ENCODE results near the gene GPD1L. TPM values are rescaled to one million over a fixed set of nuclear protein-coding genes. Genes with fewer than 3 reads are reported as not detected.
A peak's percentile ranks its signal among the peaks of the same experiment; 100 is the strongest.
"Not testable (repeated sequence)": the region's sequence is repeated elsewhere in the genome, so short reads cannot be mapped to it uniquely, and the experiment has no call there.

The GPD1L gene
- total RNA-seq, 1 donor from 2014 or later, result 16.6 TPM

- peaks cover 61% of the 10 kb centered on the region for H3K4me1 Mint-ChIP-seq (ENCODE audit: low read depth)
- peaks cover 17% of the 10 kb centered on the region for H3K36me3 Mint-ChIP-seq (ENCODE audit: low read depth)
- no peak for DNase-seq (ENCODE audit: low spot score)
- no peak overlapping the region for H3K4me3 Mint-ChIP-seq
- H3K27me3 Mint-ChIP-seq (ENCODE audit: insufficient read depth), result no peaks in the 10 kb centered on the region
- H3K9me3 Mint-ChIP-seq, result peaks cover 7% of the 10 kb centered on the region
- intact Hi-C loops (cut with micrococcal nuclease), result loop anchor here (5.0 to 10.0 kb wide), 4 partner anchors 187 to 1005 kb away; partner anchors contain the start of gene CMTM6
- H3K27ac Mint-ChIP-seq, result no peak overlapping the region
Measured at GRCh38 chr3:32110233-32110760, 3.9 kb downstream of the GPD1L start.

- intact Hi-C loops (cut with micrococcal nuclease), result loop anchor here (5.0 to 10.0 kb wide), 4 partner anchors 186 to 1007 kb away; partner anchors contain the start of gene CMTM6
- H3K4me3 Mint-ChIP-seq, result no peak overlapping the region
- H3K9me3 Mint-ChIP-seq, result peaks cover 8% of the 10 kb centered on the region
- H3K4me1 Mint-ChIP-seq (ENCODE audit: low read depth), result peaks cover 55% of the 10 kb centered on the region
- peaks cover 21% of the 10 kb centered on the region for H3K36me3 Mint-ChIP-seq (ENCODE audit: low read depth)
- no peak for DNase-seq (ENCODE audit: low spot score)
- no peaks in the 10 kb centered on the region for H3K27me3 Mint-ChIP-seq (ENCODE audit: insufficient read depth)
- no peak overlapping the region for H3K27ac Mint-ChIP-seq
Measured at GRCh38 chr3:32111560-32111959, 5.1 kb downstream of the GPD1L start.

DNA sequence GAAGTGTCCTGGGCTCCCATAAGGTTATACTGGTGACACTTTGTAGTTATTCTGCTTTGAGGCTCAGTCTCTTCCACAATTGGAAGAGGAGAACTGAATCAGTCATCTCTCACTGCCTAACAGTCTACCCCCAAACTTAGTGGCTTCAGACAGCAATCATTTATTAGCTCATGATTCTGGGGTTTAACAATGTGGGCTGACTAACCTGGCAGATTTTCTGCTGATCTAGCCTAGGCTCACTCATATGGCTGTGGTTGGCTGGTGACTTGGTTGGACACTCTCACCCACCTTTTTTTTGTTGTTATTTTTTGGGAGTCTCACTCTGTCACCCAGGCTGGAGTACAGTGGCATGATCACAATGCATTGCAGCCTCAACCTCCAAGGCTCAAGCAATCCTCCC lies 7.1 kb downstream of the GPD1L start:
- intact Hi-C loops (cut with micrococcal nuclease), result loop anchor here (5.0 to 10.0 kb wide), 4 partner anchors 184 to 1009 kb away; partner anchors contain the start of gene CMTM6
- DNase-seq (ENCODE audit: low spot score), result no peak
- H3K27me3 Mint-ChIP-seq (ENCODE audit: insufficient read depth), result no peaks in the 10 kb centered on the region
- no peak overlapping the region for H3K27ac Mint-ChIP-seq
- H3K36me3 Mint-ChIP-seq (ENCODE audit: low read depth), result peaks cover 16% of the 10 kb centered on the region
- H3K4me3 Mint-ChIP-seq, result no peak overlapping the region
- H3K4me1 Mint-ChIP-seq (ENCODE audit: low read depth), result peaks cover 44% of the 10 kb centered on the region
- H3K9me3 Mint-ChIP-seq, result peaks cover 8% of the 10 kb centered on the region

GRCh38 chr3:32113981-32114545 lies 7.6 kb downstream of the GPD1L start:
- Mint-ChIP-seq H3K4me1 (ENCODE audit: low read depth) (peaks cover 45% of the 10 kb centered on the region), H3K4me3 (peak overlapping the region; percentile 83)

GRCh38 chr3:32114546-32115386 lies 8.3 kb downstream of the GPD1L start:
- not testable (repeated sequence) for H3K9me3 Mint-ChIP-seq; H3K27me3 Mint-ChIP-seq (ENCODE audit: insufficient read depth)
- intact Hi-C loops (cut with micrococcal nuclease), result loop anchor here (1.0 to 10.0 kb wide), 9 partner anchors 8 to 1010 kb away; partner anchors contain the start of genes CMTM6, CMTM8, GPD1L and OSBPL10
- H3K36me3 Mint-ChIP-seq (ENCODE audit: low read depth), result peaks cover 13% of the 10 kb centered on the region
- DNase-seq (ENCODE audit: low spot score), result peak; percentile 76
- peak overlapping the region; percentile 94 for H3K27ac Mint-ChIP-seq
- H3K4me3 Mint-ChIP-seq, result peak overlapping the region; percentile 83
- peaks cover 45% of the 10 kb centered on the region for H3K4me1 Mint-ChIP-seq (ENCODE audit: low read depth)

More at GRCh38 chr3:32113981-32114545, 7.6 kb downstream of the GPD1L start:
- DNase-seq (ENCODE audit: low spot score), result no peak
- Mint-ChIP-seq H3K27ac (peak overlapping the region; percentile 94), H3K27me3 (ENCODE audit: insufficient read depth) (no peaks in the 10 kb centered on the region), H3K9me3 (peaks cover 8% of the 10 kb centered on the region), H3K36me3 (ENCODE audit: low read depth) (peaks cover 16% of the 10 kb centered on the region)
- intact Hi-C loops (cut with micrococcal nuclease), result loop anchor here (1.0 to 10.0 kb wide), 9 partner anchors 8 to 1009 kb away; partner anchors contain the start of genes CMTM6, CMTM8, GPD1L and OSBPL10

DNA sequence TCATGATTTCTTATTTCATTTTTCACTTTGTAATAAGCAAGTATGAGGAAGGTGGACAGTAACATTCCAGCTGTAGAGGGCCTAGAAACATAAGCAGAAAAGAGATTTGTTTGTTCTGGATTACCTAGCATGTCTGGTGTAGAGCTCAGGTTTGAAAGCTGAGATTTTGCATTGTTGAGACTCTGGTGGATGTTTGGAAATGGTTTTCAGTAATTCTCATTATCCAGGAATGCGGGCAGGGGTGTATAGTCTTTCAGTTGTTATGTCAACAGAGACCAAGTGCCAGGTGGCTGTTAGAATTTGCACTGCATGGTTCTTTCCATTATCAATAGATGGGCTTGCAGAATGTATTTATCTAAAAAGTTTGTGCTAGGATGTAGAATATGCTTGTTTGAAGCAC lies 10.9 kb downstream of the GPD1L start:
- Mint-ChIP-seq H3K27ac (no peak overlapping the region), H3K27me3 (ENCODE audit: insufficient read depth) (no peaks in the 10 kb centered on the region), H3K9me3 (peaks cover 8% of the 10 kb centered on the region), H3K4me1 (ENCODE audit: low read depth) (peaks cover 34% of the 10 kb centered on the region), H3K4me3 (no peak overlapping the region), H3K36me3 (ENCODE audit: low read depth) (peaks cover 11% of the 10 kb centered on the region)
- intact Hi-C loops (cut with micrococcal nuclease), result loop anchor here (10.0 kb wide), 2 partner anchors 483 to 1013 kb away; no protein-coding TSS in a partner anchor
- no peak for DNase-seq (ENCODE audit: low spot score)

- no peak for DNase-seq (ENCODE audit: low spot score)
- Mint-ChIP-seq H3K9me3 (peaks cover 8% of the 10 kb centered on the region), H3K4me1 (ENCODE audit: low read depth) (peaks cover 28% of the 10 kb centered on the region), H3K36me3 (ENCODE audit: low read depth) (peaks cover 11% of the 10 kb centered on the region), H3K27me3 (ENCODE audit: insufficient read depth) (no peaks in the 10 kb centered on the region), H3K27ac (no peak overlapping the region), H3K4me3 (no peak overlapping the region)
- intact Hi-C loops (cut with micrococcal nuclease), result loop anchor here (10.0 kb wide), 2 partner anchors 483 to 1013 kb away; no protein-coding TSS in a partner anchor
Measured at GRCh38 chr3:32118215-32118614, 11.8 kb downstream of the GPD1L start.

- Mint-ChIP-seq H3K36me3 (ENCODE audit: low read depth) (peaks cover 4% of the 10 kb centered on the region), H3K27ac (no peak overlapping the region), H3K27me3 (ENCODE audit: insufficient read depth) (peaks cover 3% of the 10 kb centered on the region), H3K4me3 (no peak overlapping the region), H3K9me3 (no peaks in the 10 kb centered on the region), H3K4me1 (ENCODE audit: low read depth) (peaks cover 9% of the 10 kb centered on the region)
- no peak for DNase-seq (ENCODE audit: low spot score)
- intact Hi-C loops (cut with micrococcal nuclease), result no loop called here
Measured at GRCh38 chr3:32120471-32120870, 14.1 kb downstream of the GPD1L start.

- no peak overlapping the region for H3K4me3 Mint-ChIP-seq
- H3K27ac Mint-ChIP-seq, result no peak overlapping the region
- peaks cover 12% of the 10 kb centered on the region for H3K4me1 Mint-ChIP-seq (ENCODE audit: low read depth)
- no peak for DNase-seq (ENCODE audit: low spot score)
- intact Hi-C loops (cut with micrococcal nuclease), result no loop called here
- H3K27me3 Mint-ChIP-seq (ENCODE audit: insufficient read depth), result peaks cover 3% of the 10 kb centered on the region
- H3K36me3 Mint-ChIP-seq (ENCODE audit: low read depth), result peaks cover 4% of the 10 kb centered on the region
- H3K9me3 Mint-ChIP-seq, result no peaks in the 10 kb centered on the region
Measured at GRCh38 chr3:32121137-32121536, 14.7 kb downstream of the GPD1L start.

GRCh38 chr3:32123620-32124019 lies 17.2 kb downstream of the GPD1L start:
- intact Hi-C loops (cut with micrococcal nuclease), result no loop called here
- Mint-ChIP-seq H3K4me3 (no peak overlapping the region), H3K4me1 (ENCODE audit: low read depth) (peaks cover 12% of the 10 kb centered on the region), H3K27me3 (ENCODE audit: insufficient read depth) (peaks cover 3% of the 10 kb centered on the region), H3K27ac (no peak overlapping the region), H3K9me3 (no peaks in the 10 kb centered on the region), H3K36me3 (ENCODE audit: low read depth) (peaks cover 2% of the 10 kb centered on the region)
- no peak for DNase-seq (ENCODE audit: low spot score)

- H3K4me1 Mint-ChIP-seq (ENCODE audit: low read depth), result peaks cover 6% of the 10 kb centered on the region
Measured at GRCh38 chr3:32125012-32125411, 18.6 kb downstream of the GPD1L start.

DNA sequence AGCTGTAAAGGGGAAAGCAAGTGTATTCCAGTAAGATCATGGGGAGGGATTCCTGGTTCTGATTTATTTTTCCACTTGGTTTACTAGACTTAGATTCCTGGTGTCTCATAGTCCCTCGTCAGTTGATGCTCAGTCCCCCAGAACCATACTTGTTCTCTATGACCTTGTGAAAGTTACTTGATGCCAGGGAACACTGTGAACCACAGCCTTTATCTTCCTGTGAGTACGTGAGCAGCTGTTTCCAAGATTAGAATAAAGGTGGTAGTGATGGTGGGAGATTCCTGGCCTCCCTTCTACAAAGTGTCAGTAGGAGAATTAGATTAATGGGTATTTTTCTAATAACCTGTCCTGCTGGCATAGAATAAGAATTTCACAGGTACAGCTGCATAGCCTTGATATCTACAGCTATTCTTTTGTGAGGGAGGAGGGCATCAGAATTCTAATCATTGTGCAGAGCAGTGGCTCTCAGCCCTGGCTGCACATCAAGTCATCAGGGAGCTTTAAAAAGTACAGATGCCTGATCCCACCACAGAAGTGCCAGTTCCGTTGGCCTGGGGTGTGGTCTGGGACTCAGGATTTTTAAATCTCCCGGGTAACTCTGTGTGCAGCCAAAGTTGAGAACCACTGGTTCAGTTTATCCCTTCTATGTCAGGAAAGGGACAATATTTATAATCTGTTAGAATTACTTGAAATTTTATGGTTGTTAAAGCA lies 20.0 kb downstream of the GPD1L start:
- intact Hi-C loops (cut with micrococcal nuclease), result no loop called here
- H3K9me3 Mint-ChIP-seq, result no peaks in the 10 kb centered on the region
- H3K4me3 Mint-ChIP-seq, result no peak overlapping the region
- H3K36me3 Mint-ChIP-seq (ENCODE audit: low read depth), result peaks cover 6% of the 10 kb centered on the region
- no peak overlapping the region for H3K27ac Mint-ChIP-seq
- peaks cover 3% of the 10 kb centered on the region for H3K27me3 Mint-ChIP-seq (ENCODE audit: insufficient read depth)
- no peak for DNase-seq (ENCODE audit: low spot score)
- H3K4me1 Mint-ChIP-seq (ENCODE audit: low read depth), result peaks cover 6% of the 10 kb centered on the region

More at GRCh38 chr3:32125012-32125411, 18.6 kb downstream of the GPD1L start:
- Mint-ChIP-seq H3K27ac (no peak overlapping the region), H3K9me3 (no peaks in the 10 kb centered on the region), H3K27me3 (ENCODE audit: insufficient read depth) (peaks cover 3% of the 10 kb centered on the region), H3K36me3 (ENCODE audit: low read depth) (peaks cover 2% of the 10 kb centered on the region), H3K4me3 (no peak overlapping the region)
- intact Hi-C loops (cut with micrococcal nuclease), result no loop called here
- DNase-seq (ENCODE audit: low spot score), result no peak

Data from activated T-helper 1 cell treated with anti-CD3 and anti-CD28 coated beads, Interleukin-12 subunit alpha, Interleukin-12 subunit beta, Interleukin-2, Interleukin-4 antibody, amounts not matched to agents 30 ng/mL and 10 ng/mL and 1 ng/mL, durations not matched to agents 14 hours and 24 hours and 36 hours (primary cell).